HG03196 (cell line): ENCODE results near the gene DCUN1D2.
"Not testable (repeated sequence)": the region's sequence is repeated elsewhere in the genome, so short reads cannot be mapped to it uniquely, and the experiment has no call there.

Experiments used
- ATAC-seq: cut with Tn5 transposase; IDR thresholded peaks from one replicate; pipeline ENCODE4 v1.9.1; 2021; ENCODE audit not compliant: unreplicated experiment

The DCUN1D2 gene

GRCh38 chr13:113490496-113491417 lies at the start of gene DCUN1D2:
TSS of gene DCUN1D2 (minus strand) at chr13:113490711. CDS start at chr13:113490669, 42 bp downstream.
- peak; percentile 78 for ATAC-seq

GRCh38 chr13:113539822-113540221 lies 49.3 kb upstream of the DCUN1D2 start:
- ATAC-seq: no peak

DNA sequence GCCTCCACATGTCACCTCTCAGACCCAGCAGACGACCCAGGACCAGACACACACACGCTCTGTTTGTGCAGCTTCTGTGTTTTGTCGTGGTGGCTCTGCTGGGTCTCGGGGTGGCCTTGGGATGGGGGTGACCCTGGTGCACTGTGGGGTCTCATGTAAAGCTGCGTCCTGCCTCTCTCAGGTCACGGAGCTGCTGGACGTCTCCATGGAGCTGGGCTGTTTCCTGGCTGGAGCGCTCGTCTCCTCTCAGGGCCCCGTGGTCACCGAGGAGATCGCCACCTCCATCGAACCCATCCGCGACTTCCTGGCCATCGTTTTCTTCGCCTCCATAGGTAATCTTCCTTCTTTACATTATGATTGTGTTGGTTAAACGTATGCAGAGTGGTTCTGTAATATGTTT lies 48.7 kb upstream of the DCUN1D2 start:
- ATAC-seq: no peak

GRCh38 chr13:113538689-113539058 lies 48.2 kb upstream of the DCUN1D2 start:
- no peak for ATAC-seq

GRCh38 chr13:113537909-113538688 lies 47.6 kb upstream of the DCUN1D2 start:
- ATAC-seq: no peak

DNA sequence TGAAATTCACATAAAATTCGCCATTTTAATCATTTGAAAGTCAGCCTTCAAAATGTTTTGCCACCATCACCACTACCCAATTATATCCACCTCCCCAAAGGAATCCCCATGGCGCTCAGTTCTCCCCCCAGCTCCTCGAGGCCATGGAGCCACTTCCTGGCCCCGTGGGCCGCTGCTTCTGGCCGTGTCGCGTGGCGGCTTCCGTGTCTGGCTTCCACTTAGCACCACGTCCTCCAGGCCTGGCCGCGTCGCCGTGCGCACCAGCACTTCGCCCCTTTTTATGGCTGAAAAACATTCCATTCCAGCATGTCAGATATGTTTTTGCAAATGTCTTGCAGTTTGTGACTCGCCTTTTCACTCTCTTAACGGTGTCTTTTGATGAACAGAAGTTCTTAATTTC lies 46.7 kb upstream of the DCUN1D2 start:
- ATAC-seq: no peak

- no peak for ATAC-seq
Observed at GRCh38 chr13:113536461-113537110, 46.1 kb upstream of the DCUN1D2 start.

- ATAC-seq: no peak
Observed at GRCh38 chr13:113535381-113535781, 44.9 kb upstream of the DCUN1D2 start.

- no peak for ATAC-seq
Observed at GRCh38 chr13:113534236-113534860, 43.8 kb upstream of the DCUN1D2 start.

- ATAC-seq: no peak
Observed at GRCh38 chr13:113533161-113533840, 42.8 kb upstream of the DCUN1D2 start.

- ATAC-seq: no peak
Observed at GRCh38 chr13:113532156-113532806, 41.8 kb upstream of the DCUN1D2 start.

- ATAC-seq: no peak
Observed at GRCh38 chr13:113531041-113531873, 40.7 kb upstream of the DCUN1D2 start.

- ATAC-seq: no peak
Observed at GRCh38 chr13:113528813-113529180, 38.3 kb upstream of the DCUN1D2 start.

- ATAC-seq: no peak
Observed at GRCh38 chr13:113528101-113528812, 37.7 kb upstream of the DCUN1D2 start.

DNA sequence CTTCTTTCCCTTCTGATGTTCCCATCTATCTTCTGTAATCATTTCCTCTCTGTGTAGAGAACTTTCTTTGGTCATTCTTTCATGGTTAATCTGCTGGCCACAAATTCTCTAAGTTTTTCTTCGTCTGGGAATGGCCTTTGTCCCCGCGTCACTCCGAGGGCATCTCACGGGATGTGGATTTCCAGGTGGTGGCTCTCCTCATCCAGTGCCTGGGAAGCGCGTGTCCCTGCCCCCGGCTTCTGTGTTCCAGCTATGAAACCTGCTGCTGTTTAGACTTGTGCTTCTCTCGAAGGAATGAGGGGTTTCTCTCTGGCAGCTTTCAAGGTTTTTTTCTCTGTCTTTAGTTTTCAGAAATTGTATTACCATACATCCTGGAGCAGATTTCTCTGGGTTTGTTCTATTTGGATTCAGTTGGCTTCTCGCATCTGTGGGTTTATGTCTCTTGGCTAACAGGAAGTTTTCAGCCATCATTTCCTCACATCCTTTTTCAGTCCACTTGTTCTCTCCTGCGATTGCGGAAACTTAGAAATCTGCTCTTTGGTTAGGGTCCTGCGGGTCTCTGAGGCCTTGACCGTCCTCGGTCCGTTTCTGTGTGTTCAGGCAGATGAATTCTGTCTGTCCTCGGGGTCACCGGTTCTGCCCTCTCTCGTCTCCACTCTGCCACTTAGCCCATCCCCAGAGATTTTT lies 36.9 kb upstream of the DCUN1D2 start:
- ATAC-seq: no peak

DNA sequence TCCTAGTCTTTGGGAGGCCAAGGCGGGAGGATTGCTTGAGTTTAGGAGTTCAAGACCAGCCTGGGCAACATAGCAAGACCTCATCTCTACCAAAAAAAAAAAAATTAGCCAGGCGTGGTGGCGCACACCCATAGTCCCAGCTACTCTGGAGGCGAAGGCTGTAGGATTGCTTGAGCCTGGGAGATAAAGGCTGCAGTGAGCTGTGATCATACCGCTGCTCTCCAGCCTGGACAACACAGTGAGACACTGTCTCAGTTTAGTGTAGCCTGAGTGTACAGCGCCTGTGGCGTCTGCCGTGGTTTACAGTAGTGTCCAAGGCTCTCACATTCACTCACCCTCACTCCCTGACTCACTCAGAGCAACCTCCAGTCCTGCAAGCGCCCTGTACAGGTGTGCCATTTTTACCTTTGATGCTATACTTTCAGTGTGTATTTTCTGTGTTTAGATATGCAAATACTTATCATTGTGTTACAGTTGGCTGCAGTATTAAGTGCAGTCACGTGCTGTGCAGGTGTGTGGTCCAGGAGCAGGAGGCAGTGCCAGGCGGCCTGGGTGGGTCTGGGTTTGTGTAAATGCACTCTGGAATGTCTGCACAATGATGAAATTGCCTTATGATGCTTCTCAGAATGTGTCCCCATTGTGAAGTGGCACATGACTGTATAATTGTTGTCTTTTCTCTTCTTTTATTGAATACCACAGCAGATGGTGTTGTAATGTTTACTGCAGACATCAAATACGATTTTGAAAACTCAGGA lies 36.1 kb upstream of the DCUN1D2 start:
- no peak for ATAC-seq

DNA sequence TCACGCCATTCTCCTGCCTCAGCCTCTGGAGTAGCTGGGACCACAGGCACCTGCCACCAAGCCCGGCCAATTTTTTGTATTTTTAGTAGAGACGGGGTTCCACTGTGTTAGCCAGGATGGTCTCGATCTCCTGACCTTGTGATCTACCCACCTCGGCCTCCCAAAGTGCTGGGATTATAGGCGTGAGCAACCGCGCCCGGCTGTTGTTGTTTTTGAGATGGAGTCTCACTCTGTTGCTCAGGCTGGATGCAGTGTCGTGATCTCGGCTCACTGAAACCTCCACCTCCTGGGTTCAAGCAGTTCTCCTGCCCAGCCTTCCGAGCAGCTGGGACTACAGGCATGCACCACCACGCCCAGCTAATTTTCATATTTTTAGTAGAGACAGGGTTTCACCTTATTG lies 31.9 kb upstream of the DCUN1D2 start:
- not testable (repeated sequence) for ATAC-seq
